HG03103 (cell line): ENCODE results near the gene ATG5.

Experiments used
- ATAC-seq: cut with Tn5 transposase; IDR thresholded peaks from one replicate; pipeline ENCODE4 v1.9.1; 2021; ENCODE audit warnings: low read depth; ENCODE audit not compliant: unreplicated experiment

The ATG5 gene

DNA sequence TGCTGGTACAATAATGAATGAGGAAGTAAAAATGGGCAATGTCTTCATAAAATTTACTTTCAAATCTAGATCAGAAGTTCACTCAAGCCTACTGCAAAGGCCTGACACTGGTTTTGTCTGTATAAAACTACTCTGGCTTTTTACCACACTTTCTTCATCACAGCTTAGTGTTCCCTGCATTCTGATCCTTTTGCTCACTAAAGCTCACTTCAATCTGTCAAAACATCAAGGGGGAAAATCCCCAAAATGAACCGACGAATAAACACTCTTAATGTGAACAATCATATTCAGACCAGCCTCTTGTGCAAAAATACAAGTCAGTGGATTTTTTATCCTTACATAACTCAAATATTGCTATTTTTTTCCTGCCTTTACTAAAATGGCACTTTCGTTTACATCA, 140.9 kb downstream of the ATG5 start:
- ATAC-seq = no peak

DNA sequence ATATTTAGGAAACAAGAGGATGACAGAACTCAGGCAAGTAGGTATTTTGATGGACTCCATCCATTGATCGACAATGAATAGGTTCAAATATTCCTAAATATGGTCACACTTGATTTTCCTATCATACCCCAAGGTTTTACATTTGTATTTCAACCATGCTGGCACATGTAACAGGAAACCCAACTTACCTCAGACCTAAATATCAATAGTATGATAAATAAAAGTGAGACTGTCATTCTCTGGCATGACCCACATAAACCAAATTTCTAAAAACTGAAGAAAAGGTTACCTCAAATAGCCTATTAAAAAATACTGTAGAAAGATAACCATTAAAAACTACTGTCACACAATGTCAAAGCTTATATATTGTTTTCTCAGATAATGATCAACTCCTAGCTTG, 142.1 kb downstream of the ATG5 start:
- no peak for ATAC-seq

DNA sequence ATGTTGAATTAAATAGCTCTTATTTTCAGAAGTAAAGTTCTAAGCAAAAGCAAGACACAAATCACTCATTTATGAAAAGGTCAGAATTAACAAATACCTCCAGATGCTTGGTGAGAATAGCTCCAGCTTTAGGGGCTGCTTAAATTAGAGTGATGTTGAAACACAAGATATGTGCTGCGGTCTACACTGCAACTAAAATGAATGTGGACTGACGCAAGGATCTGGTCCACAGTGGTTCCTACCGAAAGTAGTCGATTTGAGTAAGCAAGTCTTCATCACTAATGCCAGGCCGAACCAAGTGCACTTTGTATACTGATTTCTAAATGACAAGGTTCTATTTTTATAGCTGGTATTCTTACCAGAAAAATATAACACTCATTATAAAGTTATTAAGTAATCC, 143.1 kb downstream of the ATG5 start:
- peak; percentile 78 for ATAC-seq

DNA sequence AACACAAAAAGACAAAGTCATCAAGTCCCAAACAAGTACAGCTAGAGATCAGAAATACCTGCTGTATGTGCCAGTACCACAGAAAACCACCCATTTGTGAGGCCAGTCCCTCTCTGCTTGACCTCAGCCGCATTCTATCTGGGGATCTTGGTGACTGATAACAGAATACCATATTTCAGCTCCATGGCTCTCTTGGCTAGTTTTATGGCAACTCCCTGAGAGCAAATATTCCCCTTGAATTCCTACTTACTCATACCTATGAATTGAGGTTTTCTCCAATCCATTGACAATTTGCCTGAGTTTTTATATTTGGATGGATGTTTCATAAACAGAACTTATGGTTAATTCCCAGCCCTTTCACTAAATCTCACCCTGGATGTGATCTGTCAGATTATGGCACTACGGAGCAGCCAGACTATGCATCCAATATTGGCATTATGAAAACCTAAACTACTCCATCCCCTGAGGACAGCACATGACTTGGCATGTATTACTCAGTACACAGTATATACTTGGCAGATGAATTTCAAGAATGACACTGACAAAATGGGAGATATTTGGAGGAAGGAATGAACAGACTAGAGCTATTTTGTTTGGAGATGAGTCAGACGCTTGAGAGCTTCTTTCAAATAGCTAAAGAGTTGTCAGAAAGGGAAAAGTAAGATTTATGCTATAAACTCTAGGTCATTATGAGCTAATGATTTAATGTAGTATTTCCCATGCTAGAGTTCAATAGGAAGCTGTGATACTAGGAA, 143.7 kb downstream of the ATG5 start:
- ATAC-seq = peak; percentile 37

DNA sequence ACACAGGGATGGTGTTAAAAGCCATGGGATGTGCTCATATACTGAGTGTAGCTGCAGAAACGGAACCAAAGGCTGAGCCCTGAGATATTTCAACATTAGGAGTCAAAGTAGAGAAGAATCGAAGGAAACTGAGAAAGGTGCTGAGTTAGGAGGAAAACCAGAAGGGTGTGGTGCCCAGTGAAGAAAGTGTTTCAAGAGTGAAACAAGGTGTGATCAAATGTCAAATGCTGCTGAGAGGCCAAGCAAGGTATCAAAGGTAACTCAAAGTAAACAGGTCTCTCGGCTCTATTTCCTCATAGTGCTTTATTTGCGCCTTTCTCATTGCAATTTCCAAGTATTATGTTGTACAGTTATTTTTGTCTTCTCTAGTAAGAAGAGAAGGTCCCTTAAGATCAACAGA, 145.4 kb downstream of the ATG5 start:
- no peak for ATAC-seq

DNA sequence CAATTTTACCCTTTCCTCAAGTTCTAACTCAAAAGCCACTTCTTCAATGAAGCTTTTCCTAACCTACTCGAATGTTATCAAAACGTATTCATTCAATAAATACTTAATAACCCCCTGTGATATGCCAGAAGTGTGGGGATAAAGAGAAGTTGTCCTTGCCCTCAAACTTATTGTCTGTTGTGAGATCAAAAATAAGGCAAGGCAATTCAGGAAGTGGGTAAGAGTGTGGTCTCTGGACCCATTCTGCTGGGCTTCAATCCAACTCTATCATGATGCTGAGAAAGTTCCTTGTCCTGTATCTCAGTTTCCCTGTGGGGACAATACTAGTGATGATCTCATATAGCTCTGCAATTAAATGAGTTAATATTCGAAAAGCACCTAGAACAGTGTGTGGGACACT, 146.7 kb downstream of the ATG5 start:
- ATAC-seq = no peak

DNA sequence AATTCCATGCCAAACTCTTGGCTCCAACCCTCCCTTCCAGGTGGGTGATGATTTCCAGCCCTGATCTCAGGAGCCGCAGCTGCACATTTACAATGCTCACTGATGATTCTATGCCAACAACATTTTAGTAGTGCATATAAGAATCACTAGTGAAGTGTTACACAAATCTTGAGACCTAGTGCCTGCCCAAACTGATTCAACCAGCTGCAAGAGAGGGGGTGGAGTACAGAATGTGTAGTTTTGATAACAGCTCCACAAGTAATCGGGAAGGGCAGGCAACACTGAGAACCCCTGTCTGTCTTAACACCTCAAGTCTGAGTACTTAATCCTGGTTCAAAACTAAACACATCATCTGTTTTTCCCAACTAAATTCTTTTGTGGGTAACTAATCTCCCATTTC, 147.8 kb downstream of the ATG5 start:
- ATAC-seq = no peak

DNA sequence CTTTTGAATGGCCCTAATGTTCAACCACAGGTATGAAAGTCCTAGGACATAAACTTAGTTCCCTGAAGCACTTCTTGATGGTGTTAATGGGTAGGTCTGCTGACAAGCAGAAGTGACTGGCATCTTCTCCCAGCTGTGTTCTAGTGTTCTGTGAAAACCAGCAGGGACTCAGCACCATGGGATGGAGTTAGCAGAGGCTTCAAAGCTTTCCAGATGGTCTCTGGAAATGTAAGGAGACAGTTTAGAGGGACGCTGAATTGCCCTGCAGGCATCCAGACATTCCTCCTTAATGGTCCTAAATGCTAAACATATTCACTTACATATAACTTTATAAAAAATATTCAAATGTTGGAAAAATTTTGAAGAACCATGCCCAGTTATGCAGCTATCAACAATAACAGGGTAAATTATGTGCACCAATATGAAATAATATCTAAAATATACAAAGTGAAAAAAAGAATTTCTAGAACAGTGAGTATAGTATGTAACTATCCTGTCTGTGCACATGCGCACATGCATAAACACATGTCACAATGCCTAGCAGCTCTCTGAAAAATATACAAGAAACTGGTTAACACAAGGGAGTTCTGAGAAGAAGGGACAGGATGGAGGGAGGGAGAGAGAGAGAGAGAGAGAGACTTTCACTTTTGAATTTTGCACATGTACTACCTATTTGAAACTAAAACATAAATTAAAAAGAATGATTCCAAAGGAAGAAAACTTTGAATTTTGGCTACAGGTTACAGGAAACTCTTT, 152.3 kb downstream of the ATG5 start:
- no peak for ATAC-seq

DNA sequence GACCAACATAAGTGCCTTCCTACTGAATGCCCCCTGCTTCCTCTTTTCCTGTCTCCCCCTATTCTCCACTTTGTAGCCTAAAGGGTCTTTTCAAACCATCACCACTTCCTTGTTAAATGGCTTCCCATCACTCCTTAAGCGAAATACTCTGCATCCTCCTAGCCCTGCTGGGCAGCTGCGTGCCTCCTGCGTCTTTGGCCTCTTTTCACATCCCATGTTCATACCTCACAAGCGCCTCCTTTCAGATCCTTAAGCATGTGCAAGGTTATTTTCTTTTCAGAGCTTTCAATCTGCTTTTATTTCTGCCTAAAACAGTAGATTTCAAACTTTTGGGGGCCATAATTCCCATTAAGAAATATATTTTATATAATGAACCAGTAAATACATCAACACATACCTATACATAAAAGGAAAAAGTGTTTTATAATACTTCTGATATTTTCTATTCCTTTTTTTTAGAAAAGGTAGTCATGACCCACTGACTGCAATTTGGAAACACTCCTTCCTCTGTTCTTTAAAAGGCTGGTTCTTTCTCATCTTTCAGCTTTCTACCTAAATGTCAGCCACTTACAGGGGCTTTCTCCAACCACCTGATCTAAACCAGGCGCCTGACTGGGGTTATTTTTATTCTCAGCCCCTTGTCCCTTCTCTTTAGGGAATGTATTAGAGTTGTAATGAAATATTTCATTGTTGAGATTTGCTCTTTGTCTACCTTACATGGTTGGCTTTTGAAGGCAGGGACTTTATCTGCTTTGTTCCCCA, 155.3 kb downstream of the ATG5 start:
- ATAC-seq = no peak

DNA sequence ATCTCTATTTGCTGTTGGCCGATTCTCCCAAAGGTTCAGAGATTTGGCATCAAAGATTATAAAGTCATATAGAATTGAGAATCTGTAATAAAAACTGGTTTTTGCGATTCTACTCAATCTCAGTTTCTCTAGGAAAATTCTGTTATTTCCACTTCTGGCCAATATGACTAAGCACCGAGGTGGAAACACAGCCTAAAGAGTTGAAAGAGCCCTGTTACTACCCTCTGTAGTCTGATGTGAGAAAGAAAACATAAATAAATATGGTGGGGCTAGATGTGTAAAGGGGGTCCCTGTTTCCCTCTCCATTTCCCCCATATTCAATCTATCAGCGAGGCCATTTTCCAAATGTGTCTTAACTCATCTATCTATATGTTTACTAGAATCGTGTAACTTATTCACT, 156.0 kb downstream of the ATG5 start:
- no peak for ATAC-seq

DNA sequence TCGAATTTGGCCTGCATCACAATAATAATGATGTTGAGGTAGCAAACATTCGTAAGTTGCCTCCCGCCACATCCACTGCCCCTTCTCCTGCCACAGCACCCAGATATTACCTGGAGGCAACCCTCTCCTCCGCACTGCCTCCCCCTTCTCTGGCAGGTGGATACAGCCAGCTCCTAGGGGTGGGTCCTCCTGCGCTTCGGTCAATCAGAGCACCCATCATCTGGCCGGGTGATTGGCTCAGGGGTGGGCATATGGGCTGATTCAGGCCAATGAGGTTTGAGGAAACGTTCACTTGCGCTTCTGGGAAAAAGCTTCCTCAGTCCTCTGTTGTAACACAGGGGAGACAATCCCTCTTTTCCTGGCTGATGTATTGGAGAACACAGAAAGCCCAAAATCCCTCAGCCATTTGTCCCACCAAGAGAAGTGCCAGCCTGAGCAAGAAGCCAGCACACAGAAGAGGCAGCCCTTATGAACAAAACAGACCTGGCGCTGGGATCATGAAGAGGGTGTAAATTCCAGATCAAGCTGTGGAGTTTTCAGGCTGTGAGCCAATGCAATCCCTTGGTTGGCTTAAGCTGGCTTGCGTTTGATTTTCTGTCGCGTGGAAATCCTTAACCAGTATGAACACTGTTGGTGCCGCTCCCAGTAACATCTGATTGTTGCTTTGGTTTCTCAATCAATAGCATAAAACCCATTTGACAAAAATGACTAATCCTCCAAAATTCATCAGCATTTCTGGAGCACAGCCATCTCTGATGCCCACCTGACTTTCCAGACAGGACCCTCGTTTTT, 157.3 kb downstream of the ATG5 start:
- no peak for ATAC-seq

DNA sequence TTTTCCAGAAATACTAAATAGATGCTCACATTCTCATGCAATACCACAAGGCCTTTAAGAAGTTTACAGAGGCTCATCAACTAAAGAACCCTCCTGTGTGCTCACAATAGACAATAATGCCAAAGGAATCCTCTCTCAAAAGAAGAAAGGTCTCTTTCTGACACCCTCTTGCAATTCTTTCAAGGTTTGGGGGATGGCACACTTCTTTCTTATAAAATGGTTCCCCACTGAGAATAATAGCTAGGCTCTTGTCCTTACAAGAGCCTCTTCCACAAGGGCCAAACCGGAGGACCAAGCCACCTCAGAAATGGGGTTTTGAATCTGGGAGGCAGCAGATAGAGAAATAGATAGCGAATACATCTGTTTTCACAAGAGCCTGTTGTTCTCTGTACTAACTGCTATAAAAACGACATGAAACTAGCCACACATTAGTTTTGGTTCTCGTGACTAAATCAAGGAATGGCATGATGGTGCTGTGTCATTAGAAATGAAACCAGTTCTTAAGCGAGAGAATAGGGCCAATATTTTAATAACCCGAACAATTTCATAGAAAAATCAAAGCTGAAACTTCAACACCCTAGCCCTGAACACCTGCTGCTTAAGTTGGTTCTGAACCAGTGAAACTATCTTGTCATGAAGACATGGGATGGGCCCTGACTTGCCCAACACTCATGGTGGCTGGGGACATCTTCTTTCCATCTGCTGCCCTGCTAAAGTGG, 158.3 kb downstream of the ATG5 start:
- ATAC-seq = peak; percentile 38

DNA sequence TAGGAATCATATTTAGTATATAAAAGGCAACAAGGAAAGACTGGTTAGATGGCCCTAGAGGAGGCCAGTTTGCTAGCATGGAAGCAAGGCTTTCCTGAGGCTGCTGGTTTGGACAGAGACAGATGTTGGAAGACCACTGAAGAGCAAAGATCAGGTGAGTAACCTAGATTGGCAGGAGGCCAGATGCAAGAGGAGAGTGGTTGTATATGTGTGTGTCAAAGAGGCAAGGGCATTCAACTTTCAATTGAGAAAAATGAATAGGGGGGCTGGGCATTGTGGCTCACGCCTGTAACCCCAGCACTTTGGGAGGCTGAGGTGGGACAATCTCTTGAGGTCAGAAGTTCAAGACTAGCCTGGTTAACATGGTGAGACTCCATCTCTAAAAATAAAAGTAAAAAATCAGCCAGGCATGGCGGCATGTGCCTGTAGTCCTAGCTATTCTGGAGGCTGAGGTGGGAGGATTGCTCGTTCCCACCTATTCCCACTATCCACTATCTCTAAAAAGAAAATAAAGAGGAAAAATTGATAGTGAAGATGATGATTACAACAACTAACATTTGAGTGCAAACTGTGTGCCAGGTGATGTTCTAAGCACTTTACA, 159.6 kb downstream of the ATG5 start:
- no peak for ATAC-seq

DNA sequence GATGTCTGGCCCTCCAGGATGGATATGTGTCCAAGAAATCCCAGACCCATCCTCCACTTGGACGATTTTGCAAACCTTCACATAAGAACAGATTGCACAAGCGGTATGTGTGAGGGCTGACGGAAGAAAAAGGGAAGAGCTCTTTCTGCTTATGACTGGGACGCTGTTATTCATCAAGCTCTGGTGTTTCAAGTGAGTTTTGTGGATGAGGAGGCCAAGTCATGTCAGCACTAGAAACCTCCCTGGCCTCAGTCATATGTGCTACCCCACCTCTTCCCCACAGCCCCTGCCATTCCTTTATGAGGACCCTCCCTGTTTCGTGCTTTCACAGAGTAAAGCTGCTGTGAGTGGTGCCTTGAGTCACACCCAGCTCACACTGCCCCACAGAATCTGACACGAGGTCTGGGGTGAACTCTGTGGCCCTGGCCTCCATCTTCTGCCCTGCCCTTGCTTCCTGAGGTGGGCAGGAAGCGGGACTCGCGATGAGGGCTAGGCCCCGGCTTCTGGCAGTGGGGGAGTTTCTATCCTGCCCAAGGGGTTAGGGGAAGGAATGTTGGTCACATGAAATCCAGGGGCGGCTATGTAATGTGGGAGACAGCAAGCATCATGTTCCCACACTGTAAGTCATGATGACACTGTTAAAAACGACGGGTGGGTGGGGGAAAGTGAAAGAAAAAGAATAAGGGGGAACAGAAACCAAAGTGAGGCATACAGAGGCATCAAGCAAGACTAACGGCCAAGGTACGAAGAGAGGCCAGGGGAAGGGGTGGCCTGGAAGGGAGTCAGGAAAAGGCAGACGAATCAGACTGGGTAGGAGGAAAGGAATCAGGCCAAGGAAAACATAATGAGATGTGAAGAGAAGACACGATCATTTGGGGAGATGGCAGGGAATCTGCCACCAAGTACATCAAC, 161.3 kb downstream of the ATG5 start:
- peak; percentile 44 for ATAC-seq

DNA sequence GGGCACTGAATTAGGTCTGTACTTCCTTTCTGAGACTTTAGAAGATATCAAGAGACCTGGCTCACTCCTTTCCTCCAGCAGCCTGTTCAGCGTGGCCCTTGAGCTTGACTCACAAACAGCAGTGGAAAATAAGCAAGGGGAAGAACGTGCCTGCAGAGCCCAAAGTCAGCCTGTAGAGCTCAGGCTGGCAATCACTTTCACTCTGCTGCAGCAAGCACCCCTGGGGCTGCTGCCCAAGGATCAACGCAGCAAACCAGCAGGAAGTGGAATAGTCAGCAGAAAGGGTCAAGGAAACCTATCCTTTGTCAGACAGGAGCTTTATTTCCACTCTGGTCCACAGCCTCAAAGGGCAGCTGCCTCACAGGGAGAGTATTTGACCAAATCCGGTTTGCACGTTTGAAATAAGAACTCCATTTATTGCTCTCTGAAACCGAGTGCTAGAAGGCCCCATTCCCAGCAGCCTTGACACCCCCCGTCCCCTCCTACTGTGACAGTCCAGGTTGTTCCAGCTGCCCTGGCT, 162.1 kb downstream of the ATG5 start:
- ATAC-seq = peak; percentile 30

DNA sequence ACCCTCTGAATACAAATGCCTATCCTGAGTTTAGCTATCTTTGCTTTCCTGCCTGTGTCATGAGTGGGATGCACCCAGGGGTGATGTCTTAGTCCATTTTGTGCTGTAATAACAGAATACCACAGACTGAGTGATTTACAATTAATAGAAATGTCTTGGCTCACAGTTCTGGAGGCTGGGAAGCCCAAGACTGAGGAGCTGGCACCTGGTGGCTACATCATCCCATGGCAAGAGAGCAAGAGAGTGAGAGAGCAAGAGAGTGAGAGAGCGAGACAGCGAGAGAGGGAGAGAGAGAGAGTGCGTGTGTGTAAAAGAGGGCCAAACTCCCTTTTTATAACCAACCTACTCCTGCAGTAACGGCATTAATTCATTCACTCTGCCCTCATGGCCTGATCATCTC, 162.6 kb downstream of the ATG5 start:
- no peak for ATAC-seq

DNA sequence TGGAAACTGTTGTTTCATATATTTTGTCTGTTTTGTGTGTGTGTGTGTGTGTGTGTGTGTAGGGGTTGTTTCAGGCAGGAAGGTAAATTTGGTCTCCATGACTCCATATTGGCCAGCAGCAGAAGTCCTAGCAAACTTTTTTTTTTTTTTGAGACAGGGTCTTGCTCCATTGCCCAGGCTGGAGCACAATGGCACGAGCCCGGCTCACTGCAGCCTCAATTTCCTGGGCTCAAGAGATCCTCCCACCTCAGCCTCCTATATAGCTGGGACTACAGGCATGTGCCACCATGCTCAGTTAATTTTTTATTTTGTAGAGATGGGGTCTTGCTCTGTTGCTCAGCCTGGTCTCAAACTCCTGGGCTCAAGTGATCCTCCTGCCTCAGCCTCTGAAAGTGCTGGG, 163.7 kb downstream of the ATG5 start:
- no peak for ATAC-seq

DNA sequence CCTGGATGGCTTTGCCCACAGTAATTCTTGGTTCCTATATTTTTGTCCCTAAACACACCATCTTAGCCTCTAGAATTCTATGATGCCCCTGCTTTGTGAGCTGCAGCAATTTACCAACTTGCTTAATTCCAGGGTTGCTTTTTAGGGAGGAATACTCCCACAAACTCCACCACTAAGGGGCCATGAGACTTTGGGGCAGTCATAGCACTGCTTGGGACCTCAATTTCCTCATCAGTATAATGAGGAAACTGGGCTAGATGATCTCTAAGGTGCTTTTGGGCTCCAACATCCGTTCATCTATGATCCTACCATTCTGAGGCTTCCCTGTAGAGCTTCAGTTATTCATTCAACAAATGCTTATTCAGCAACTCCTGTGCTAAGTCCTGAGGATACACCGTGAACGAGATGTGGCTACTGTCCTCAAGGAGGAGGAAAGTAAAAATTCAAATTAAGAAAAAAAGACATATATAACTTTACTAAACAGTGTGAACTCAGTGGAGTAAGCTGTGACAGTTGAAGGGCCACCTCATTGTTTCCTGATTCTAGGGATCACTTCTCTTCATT, 164.2 kb downstream of the ATG5 start:
- no peak for ATAC-seq
